GM10266 (cell line): ENCODE measurements around the gene ERF.

Experiments used
- DNase-seq: peaks from one replicate; pipeline ENCODE4 v3.0.0; 2012; ENCODE audit errors: extremely low spot score
- TF ChIP-seq, protein P1 (sequence below): IDR thresholded peaks from 2 replicates; pipeline ENCODE4 v1.5.1; 2012; ENCODE audit warnings: mild to moderate bottlenecking, low read depth; ENCODE audit not compliant: control insufficient read depth, insufficient read depth; ENCODE audit errors: missing control alignments

ERF gene

GRCh38 chr19:42242069-42242511 is 12.8 kb downstream of the ERF start:
- DNase-seq, result no peak
- TF ChIP-seq, protein P1, sequence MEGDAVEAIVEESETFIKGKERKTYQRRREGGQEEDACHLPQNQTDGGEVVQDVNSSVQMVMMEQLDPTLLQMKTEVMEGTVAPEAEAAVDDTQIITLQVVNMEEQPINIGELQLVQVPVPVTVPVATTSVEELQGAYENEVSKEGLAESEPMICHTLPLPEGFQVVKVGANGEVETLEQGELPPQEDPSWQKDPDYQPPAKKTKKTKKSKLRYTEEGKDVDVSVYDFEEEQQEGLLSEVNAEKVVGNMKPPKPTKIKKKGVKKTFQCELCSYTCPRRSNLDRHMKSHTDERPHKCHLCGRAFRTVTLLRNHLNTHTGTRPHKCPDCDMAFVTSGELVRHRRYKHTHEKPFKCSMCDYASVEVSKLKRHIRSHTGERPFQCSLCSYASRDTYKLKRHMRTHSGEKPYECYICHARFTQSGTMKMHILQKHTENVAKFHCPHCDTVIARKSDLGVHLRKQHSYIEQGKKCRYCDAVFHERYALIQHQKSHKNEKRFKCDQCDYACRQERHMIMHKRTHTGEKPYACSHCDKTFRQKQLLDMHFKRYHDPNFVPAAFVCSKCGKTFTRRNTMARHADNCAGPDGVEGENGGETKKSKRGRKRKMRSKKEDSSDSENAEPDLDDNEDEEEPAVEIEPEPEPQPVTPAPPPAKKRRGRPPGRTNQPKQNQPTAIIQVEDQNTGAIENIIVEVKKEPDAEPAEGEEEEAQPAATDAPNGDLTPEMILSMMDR, result no peak

DNA sequence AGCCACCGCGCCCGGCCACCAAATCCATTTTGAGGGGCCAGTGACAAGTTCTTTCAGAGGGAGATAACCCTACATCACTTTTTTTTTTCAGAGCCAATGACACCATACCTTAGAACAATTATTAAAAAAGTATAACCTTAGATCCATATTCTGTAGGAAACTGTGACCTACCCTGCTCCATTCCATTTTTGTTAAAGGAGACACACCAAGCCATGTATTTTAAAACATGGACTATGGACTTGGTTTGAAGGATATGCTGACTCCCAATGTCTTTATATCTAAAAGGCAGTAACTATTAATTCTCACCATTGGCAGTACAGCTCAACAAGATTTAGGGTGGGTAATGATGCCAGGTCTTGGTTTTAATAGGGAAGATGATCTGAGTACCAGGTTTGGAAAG is 13.6 kb downstream of the ERF start:
- TF ChIP-seq, protein P1, result no peak
- DNase-seq, result no peak

- DNase-seq, result no peak
- TF ChIP-seq, protein P1, result no peak
Observed at GRCh38 chr19:42239544-42240220, 15.2 kb downstream of the ERF start.

GRCh38 chr19:42235181-42235580 is 19.7 kb downstream of the ERF start:
- DNase-seq, result no peak
- TF ChIP-seq, protein P1, result no peak

- no peak for DNase-seq
- TF ChIP-seq, protein P1, result no peak
Observed at GRCh38 chr19:42234364-42234763, 20.6 kb downstream of the ERF start.

- TF ChIP-seq, protein P1, result no peak
- no peak for DNase-seq
Observed at GRCh38 chr19:42233678-42234292, 21.1 kb downstream of the ERF start.

- TF ChIP-seq, protein P1, result no peak
- DNase-seq, result no peak
Observed at GRCh38 chr19:42233106-42233505, 21.8 kb downstream of the ERF start.
